Measurements from ENCODE around the gene SCCPDH.
A peak's percentile ranks its signal among the peaks of the same experiment; 100 is the strongest.
"Not testable (repeated sequence)": the region's sequence is repeated elsewhere in the genome, so short reads cannot be mapped to it uniquely, and the experiment has no call there.

SCCPDH gene

GRCh38 chr1:246709196-246709595 lies 15.0 kb upstream of the SCCPDH start:
- no peak for DNase-seq

GRCh38 chr1:246709835-246710234 lies 14.4 kb upstream of the SCCPDH start:
- DNase-seq, result no peak

GRCh38 chr1:246711548-246712003 lies 12.6 kb upstream of the SCCPDH start:
- no peak for DNase-seq

GRCh38 chr1:246712428-246712827 lies 11.8 kb upstream of the SCCPDH start:
- DNase-seq, result not testable (repeated sequence)

GRCh38 chr1:246719361-246719760 lies 4.8 kb upstream of the SCCPDH start:
- not testable (repeated sequence) for DNase-seq

GRCh38 chr1:246720814-246721213 lies 3.4 kb upstream of the SCCPDH start:
- DNase-seq, result not testable (repeated sequence)

- DNase-seq, result no peak
Measured at GRCh38 chr1:246722720-246723119, 1.5 kb upstream of the SCCPDH start.

GRCh38 chr1:246724731-246725095 lies 504 bp downstream of the SCCPDH start:
- DNase-seq, result no peak

- DNase-seq, result no peak
Measured at GRCh38 chr1:246725191-246725590, 982 bp downstream of the SCCPDH start.

GRCh38 chr1:246726255-246726679 lies 2.1 kb downstream of the SCCPDH start:
- DNase-seq, result no peak

GRCh38 chr1:246726881-246727280 lies 2.7 kb downstream of the SCCPDH start:
- no peak for DNase-seq

GRCh38 chr1:246727594-246727993 lies 3.4 kb downstream of the SCCPDH start:
- DNase-seq, result no peak

GRCh38 chr1:246728311-246728710 lies 4.1 kb downstream of the SCCPDH start:
- DNase-seq, result no peak

- DNase-seq, result not testable (repeated sequence)
Measured at GRCh38 chr1:246729040-246729439, 4.8 kb downstream of the SCCPDH start.

- no peak for DNase-seq
Measured at GRCh38 chr1:246730839-246731238, 6.6 kb downstream of the SCCPDH start.

GRCh38 chr1:246731873-246732272 lies 7.7 kb downstream of the SCCPDH start:
- DNase-seq, result not testable (repeated sequence)

GRCh38 chr1:246733704-246734103 lies 9.5 kb downstream of the SCCPDH start:
- DNase-seq, result no peak

GRCh38 chr1:246734866-246735265 lies 10.7 kb downstream of the SCCPDH start:
- no peak for DNase-seq

- no peak for DNase-seq
Measured at GRCh38 chr1:246735735-246736134, 11.5 kb downstream of the SCCPDH start.

- DNase-seq, result no peak
Measured at GRCh38 chr1:246742396-246742795, 18.2 kb downstream of the SCCPDH start.

- DNase-seq, result not testable (repeated sequence)
Measured at GRCh38 chr1:246746155-246746554, 21.9 kb downstream of the SCCPDH start.

- DNase-seq, result no peak
Measured at GRCh38 chr1:246748006-246748405, 23.8 kb downstream of the SCCPDH start.

- no peak for DNase-seq
Measured at GRCh38 chr1:246748867-246749266, 24.7 kb downstream of the SCCPDH start.

GRCh38 chr1:246750752-246751151 lies 26.5 kb downstream of the SCCPDH start:
- no peak for DNase-seq

- DNase-seq, result peak in 2 of 4 experiments; percentile 17 to 21
Measured at GRCh38 chr1:246753670-246754535, 29.7 kb downstream of the SCCPDH start.

Measured in activated naive CD4-positive, alpha-beta T cell (primary cell).